ENCODE data around the gene ATXN2.
"Not testable (repeated sequence)": the region's sequence is repeated elsewhere in the genome, so short reads cannot be mapped to it uniquely, and the experiment has no call there.

Gene ATXN2

DNA sequence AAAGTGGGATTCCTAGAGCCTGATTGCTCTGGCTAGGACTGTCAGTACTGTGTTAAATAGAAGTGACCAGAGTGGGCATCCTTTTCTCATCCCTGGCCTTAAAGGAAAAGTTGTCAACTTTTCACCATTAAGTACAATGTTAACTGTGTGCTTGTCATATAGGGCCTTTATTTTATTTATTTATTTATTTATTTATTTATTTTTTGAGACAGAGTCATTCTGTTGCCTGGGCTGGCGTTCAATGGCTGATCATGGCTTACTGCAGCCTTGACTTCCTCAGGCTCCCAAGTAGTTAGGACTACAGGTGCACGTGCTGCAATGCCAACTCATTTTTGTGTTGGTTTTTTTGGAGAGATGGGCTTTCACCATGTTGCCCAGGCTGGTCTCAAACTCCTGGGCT is 181.8 kb downstream of the ATXN2 start:
- no peak for DNase-seq (ENCODE audit: low read depth)

DNA sequence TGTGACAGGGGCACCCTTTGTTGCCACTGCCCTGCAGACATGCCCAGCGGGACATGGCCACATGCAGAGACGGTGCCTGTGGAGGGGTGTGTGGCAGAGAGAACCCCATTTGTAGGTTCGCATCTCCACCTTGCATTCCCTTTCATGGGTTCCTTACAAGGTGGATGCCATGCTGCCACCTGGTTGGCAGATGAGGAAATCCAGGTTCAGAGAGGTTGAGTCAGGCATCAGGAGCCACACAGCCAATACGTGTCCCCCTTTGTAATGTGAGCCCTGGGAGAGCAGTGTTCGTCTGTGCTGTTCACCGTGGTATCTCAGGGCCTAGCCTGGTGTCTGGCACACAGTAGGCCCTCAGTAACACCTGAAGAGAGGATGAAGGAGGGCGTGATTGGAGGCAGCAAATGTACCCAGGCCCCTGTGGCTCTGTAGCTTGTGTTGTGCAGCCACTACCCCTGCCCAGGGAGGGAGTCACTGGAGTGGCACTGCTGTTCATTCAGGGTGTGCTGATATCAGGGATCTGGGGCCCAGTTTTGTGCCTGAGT is 184.3 kb downstream of the ATXN2 start:
- no peak for DNase-seq (ENCODE audit: low read depth)

DNA sequence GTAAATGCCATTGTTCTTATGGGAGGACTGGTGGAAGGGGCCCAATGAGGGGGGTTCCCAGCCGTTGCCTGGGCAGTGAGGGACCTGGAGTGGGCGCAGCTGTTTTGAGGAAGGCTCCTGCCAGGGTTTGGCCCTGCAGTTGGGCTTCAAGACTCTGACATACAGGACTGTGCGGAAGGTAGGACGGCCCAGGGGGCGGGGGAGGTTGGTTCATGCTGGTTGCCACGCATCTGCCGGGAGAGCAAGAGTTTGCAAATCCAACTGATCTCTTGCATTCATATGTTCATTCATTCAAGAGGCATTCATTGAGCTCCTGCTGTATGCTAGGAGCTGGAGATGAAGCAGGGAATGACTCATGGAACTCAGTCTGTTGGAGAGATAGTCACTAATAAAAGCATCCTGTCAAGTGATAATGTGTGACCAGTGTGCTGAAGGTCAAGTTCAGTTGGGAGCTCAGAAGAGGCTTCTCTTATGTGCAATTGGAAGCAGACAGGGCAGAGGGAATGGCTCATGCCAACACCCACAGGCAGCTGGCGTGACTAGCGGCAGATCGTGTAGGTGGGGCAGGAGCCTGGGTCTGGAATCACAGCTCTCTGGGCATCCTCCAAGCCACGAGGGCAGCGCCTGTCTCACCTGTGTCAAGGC is 185.6 kb downstream of the ATXN2 start:
- no peak for DNase-seq (ENCODE audit: low read depth)

DNA sequence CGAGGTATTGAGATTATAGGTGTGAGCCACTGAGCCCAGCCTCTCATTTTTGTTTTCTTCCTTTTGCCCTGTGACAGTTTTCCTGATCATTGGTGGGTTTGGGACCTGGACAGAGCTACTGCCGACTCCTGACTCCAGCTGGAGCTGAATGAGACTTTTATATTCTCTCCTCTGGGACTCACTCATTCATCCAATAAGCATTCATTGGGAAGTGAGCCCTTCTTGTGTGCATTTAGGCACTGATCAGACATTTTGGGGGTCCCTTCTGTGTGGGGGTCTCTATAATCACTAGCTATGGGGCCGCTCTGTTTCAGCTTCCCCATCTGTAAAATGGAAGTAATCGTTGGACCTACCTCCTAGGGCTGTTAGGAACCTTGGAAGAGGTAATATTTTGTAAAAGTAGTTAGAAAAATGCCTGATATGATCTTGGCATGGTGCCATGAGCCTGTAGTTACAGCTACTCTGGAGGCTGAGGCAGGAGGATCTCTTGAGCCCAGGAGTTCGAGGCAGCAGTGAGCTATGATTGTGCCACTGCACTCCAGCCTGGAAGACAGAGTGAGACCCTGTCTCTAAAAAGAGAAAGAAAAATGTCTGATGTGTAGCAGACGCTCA is 186.2 kb downstream of the ATXN2 start:
- DNase-seq (ENCODE audit: low read depth) = no peak

DNA sequence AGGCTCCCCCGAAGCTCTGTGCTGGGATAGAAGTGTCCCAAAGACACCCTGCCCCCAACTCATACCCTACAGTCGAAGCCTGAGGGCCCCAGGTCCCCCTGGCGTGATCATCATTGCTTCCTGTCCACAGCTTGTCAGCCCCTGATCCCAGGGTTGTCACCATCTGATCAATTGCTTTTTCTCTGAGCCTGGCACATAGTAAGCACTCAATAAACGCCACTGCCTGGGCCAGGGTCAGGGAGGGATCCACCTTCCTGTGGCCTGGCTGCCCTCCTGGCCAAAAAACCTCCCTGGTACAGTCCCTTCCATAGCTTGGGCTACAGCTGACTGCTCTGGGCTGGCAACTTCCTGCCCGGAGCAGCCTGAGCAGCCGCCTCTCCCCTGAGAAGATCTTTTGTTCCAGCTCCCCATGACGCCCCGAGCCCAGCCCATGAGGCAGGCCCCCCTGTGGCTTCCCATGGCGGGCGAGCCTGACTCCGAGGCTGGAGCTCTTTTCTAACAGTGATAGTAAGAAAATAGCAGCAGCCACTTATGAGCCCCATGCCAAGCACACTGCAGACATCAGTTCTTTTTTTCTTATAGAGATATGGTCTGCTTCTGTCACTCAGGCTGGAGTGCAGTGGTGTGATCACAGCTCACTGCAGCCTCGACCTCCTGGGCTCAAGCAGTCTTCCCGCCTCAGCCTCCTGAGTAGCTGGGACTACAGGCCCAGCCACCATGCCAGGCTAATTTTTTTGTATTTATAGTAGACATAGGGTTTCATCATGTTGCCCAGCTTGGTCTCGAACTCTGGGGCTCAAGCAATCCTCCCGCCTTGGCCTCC is 186.9 kb downstream of the ATXN2 start:
- no peak for DNase-seq (ENCODE audit: low read depth)

DNA sequence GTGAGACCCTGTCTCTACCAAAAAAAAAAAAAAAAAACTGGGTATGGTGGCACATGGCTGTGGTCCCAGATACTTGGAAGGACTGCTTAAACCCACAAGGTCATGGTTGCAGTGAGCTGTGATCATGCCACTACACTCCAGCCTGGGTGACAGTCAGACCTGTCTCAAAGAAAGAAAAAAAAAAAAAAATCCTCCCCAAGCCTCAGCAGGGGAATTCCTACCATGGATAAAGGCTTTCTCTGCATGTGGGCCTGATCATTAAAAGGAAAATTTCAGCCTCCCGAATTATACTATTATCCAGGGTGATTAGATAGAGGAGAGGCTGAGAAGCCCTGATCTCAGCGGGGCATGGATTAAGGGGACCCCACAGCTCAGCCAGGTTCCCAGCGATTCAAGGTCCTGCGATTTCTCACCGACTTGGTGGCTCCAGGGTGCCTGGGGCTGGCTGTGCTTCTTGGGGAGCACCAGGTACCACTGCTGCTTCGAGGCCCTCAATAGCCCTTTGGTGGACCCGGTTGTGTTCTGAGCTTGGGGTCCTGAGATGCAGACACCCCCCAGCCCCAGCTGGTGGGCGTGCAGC is 187.8 kb downstream of the ATXN2 start:
- no peak for DNase-seq (ENCODE audit: low read depth)

DNA sequence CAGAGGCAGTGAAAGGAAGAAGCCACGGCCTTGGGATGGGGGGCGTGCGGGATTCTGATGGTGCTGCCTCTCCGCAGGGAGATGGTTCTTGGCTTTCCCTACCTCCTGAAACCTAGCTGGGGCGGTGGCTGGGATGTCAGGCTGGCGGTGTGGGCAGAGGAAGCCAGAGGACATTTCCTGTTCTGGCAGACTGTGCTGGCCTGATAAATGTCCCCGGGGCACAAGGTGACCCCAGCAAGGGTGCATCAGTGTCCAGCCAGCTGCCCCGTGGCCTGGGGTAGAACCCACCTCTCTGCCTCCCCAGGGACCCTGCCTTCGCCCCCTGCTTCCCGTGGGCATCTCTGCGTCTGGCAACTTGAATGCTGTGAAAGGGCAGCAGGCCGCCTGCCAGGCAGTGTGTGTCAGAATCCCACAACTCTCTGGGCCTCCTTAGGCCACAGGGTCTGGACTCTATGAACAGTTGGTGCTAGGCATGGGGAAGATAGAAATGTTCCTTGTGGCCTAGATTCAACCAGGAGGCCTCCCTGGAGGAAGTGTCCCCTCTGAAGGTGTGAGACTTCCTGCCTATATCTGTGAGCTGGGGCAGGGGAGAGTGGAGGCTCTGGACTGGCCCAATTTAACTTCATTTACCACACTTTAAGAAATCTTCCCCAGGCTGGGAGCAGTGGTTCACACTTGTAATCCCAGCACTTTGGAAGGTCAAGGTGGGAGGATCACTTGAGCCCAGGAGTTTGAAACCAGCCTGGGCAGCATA is 188.5 kb downstream of the ATXN2 start:
- no peak for DNase-seq (ENCODE audit: low read depth)

DNA sequence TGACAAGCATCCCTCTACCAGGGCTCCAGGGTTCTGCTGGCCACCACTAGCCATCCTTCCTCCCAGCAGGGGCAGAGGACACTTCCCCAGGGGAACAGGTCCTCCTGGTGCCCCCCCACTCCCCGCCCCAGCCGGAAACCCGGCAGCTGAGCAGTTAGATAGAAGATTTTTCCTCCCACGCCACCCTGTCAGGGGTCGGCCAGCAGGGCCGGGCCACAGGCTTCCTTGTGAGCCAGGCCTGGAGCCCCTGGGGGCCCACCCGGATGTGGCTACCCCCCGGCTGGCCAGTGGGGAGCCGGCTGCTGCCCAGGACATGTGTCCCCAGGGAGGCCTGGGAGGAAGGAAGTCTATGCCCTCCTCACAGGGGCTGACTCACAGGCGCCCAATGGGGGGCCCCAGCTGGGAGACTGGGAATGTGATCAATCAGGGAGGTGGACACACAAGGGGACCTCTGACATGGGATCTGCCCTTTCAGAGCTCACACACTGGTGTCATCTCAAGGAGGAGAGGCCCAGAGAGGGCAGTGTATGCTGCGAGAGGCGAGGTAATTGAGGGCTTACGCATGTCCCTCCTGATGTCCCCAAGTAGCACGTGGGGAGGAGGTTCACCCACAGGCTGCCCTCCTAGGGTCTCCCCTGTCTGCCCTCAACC is 189.2 kb downstream of the ATXN2 start:
- peak; percentile 45 for DNase-seq (ENCODE audit: low read depth)

DNA sequence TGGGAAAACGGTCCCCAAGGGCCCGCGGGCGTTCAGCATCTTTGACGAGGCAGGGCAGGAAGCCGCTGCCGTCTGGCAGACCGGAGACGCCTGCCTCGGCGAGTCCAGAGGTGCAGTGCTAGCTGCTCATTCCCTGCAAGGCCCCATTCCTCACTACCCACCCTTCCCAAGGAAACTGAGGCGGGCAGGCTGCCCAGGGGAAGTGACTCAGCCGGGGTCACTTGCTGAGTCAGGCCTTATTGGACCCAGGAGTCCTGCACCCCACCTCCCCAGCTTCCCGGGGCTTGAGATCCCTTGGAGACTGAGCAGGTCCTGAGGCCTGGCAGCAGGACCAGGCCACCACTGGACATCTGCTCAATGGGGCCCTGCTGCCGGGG is 189.7 kb downstream of the ATXN2 start:
- DNase-seq (ENCODE audit: low read depth) = no peak

DNA sequence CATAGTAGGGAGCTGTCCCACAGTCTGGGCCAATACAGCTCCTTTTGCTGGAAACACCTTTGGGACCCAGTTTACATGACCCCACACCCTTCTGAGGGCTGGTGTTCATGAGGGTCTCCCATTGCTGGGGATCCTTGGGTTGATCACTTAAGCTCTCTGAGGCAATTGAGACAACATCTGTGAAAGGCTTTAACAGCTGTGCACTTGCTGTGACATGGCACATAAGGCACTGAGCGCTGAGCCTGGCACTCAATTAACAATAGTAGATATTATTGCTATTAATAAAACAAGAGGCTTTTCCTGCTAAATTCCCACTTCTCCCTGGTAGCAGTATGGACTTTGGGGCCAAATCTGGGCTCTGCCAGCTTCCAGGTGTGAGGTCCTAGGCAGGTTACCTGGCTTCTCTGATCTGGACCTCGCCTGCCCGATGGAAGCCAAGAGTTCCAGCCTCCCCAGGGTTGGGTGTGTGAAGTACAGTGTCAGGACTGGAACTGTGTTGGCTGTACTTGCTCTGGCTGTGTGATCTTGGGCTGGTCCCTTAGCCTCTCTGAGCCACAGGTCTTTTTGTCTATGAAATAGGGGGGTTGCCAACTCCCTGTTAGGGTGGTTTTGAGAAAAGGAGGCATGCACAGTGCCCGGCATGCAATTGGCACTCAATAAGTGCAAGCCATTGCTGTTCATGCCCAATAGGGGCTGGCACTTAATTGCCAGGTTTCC is 190.3 kb downstream of the ATXN2 start:
- no peak for DNase-seq (ENCODE audit: low read depth)

DNA sequence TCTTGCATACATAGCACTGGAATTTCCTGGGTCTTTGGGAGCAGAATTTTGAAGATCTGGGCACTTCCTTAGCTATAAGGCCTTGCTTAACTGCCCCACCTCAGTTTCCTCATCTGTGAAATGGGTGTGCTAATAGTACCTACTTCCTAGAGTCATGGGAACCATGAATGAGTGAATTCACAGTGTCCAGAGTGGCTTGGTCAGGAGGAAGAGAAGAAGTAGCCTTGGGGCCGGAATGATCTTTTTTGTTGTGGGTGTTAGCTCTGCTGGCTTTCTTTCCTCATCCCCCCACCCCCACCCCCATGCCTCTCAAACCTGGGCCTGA is 191.0 kb downstream of the ATXN2 start:
- no peak for DNase-seq (ENCODE audit: low read depth)

DNA sequence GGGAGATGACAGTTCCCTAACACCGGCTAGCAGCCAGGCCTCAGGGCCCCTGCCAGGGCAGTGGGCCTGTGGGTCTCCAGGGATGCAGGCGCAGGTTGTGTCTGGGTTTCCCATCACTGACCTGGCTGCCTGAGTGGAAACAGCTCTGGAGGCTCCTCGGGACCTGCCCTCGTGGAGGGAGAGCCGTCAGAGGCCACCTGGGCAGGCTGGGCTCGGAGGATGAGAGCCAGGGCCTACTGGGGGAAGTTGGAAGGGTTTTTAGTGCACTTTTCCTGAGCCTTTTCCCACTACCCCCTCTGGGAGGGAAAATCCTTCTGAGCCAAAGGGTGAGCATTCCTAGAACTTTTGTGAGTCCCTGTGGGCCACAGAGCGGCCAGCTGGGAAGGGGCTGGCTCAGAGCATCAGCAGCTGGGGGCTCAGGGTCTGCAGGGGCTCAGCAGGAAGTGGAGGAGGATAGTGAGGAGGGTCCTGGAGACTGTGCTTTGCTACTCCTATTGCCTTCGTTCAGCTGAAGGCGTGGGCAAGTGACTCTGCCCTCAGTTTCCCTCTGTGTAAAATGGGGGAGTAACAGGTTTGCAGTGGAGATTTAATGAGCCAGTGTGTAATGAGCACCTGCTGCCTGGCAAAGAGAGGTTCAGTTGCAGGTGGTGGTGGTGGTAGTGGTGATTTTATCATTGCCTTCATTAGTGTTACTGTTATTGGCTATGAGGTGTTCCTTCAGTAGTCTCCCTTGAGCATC is 191.6 kb downstream of the ATXN2 start:
- no peak for DNase-seq (ENCODE audit: low read depth)

DNA sequence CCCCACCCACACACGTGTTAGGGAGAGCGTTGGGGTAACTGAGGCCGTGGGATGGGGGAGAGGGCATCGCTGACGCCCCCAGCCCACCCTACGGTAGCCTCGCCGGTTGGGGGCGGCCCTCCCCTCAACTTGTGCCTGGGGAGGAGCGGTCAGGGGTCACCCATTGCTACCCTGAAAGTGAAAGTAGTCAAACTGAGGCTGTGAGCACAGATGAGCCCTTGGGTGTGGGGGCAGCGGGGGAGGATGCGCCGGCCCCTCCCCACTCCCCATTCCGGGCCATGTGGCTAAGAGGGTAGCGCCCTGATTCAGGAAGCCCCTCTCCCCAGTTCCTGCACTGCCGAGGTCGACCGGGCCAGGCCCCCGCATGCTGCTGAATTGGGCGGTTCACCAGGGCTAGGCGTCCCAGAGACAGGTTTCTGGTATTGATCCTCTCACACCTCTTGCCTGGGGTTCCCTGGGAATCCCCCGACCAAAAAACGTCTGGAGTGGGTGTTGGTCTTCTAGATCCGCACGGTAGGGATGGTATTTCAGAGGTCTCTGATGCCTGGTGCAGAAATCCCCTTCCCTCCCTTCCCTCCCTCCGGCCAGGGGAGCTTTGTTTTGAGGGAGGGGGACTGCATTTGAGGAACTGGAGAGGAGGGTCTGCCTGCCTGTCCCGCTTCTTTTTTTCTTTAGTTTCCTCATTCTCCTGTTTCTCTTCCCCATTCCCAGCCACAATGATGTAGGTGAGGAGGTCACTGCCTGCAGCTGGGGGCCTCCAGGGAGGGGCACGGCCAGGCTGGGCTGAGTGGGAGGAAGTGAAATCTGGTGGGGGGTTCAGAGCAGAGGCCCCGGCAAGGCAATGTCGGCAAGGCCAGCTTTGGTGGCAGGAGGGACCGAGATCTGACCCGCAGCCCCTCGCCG is 192.4 kb downstream of the ATXN2 start:
- DNase-seq (ENCODE audit: low read depth) = no peak

DNA sequence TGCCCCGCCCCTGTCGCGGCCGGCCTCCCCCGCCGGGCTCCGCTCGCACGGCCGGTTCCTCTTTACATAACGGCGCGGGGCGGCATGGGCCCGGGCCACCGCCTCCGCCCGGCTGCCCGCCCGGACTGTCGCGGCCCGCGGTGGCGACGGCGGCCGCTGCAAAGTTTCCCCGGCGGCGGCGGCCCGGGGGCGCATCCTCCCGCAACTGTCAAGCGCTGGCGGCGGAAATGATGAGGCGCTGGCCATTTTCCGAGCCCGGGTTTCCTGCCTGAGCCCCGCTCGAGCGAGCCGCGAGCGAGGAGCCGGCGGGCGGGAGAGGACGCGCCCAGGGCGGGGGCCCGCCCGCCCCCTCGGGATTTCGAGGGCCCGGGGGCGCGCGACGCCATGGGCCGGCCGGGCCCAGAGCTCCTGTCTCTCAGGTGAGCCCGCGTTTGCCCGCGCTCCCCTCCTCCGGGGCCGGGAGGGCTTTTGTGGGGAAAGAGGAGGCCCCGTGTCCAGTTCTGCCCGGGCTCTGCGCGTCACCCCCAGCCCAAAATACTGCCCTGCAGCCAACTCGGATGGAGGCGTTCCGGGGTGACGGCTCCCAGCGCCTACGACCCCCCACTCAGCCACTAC is 193.1 kb downstream of the ATXN2 start, which contains the start of gene SH2B3:
SH2B3 (plus strand) TSS at position 65 of the 615 bp plus-strand sequence. CDS start 12,223 bp downstream, outside the sequence.
- DNase-seq (ENCODE audit: low read depth) = no peak

DNA sequence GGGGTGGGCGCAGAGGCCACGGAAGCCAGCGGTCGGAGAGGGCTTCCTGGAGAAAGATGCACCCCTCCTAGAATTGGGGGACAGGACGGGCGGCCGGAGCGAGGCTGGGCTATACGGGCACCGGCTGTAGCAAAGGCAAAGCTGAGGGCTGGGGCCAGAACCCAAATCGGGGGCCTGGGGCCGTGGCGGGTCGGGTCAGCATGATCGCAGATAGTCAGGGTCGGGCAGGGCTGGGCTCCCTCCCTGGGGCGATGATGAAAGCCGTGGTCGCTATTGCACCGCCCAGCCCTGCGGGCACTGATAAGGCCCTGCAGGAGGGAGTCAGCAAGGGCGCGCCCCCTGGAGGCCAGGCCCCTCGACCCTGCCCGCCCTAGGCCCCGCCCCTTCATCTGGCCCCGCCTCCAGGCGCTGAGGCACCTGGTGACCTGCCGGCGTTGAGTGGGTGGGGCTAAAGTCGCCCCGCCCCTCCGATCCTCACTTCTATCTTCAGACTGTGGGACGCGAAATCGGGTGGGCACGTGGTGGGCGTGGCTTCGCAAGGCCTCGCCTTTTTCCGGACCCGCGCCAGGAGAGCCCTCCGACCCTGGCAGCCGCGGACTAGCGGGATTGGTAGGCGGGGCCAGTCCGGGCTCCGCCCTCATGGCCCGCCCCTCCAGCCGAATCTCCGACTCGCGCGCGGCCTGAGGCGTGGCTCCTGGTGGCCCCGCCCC is 193.8 kb downstream of the ATXN2 start:
- peak; percentile 58 for DNase-seq (ENCODE audit: low read depth)

DNA sequence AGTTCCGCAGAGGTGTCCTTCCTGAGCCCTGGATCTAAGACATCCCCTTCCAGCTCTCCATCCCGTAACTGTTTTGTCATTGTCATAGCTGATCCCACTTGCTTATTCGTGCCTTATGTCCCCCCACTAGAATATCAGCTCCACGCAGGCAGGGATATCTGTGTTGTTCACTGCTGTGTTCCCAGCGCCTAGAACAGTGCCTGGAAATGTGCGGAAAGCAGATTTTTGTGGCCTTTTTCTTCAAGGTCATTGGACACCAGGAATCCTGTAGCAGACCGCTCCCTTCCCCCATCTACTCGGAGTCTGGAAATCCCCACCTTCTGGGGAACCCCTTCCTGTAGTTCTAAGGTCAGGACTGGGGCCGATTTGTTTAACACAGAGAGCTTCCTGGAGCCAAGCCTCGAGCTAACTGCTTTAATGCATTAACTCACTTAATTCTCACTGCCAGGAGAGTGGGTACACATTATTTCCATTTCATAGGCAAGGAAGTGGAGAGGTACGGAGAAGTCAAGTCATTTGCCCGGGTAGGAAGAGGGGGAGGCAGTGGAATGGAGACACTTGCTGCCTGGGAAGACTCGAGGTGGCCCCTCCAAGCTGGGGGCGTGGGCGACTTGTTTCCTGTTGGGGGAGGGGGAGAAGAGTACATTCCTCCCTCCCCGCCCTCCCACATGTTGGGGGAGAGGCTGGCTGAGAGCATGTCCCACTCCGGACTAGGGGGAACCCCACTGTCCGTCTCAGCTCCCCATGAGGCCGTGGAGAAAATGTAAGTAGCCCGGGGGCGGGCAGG is 194.6 kb downstream of the ATXN2 start:
- no peak for DNase-seq (ENCODE audit: low read depth)

DNA sequence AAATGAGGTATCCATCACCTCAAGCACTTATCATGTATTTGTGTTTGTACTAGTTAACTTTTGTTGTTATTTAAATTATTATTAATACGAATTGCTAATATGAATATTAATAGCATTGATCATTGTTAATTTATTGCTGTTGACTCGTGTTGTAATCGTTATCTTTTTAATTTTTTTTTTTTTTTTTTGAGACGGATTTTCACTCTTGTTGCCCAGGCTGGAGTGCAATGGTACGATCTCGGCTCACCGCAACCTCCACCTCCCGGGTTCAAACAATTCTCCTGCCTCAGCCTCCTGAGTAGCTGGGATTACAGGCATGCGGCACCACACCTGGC is 196.7 kb downstream of the ATXN2 start:
- not testable (repeated sequence) for DNase-seq (ENCODE audit: low read depth)
